Activated CD8-positive, alpha-beta T cell treated with anti-CD3 and anti-CD28 coated beads for 36 hours (primary cell): Measurements from ENCODE around the gene PCGF3. TPM values are rescaled to one million over a fixed set of nuclear protein-coding genes. Genes with fewer than 3 reads are reported as not detected.

Experiments
- ATAC-seq: fragments of 200-7000 bp; cut with Tn5 transposase; one replicate; pipeline ENCODE4 v1.10.0; 2021; ENCODE audit warnings: mild to moderate bottlenecking, moderate library complexity
- CTCF ChIA-PET: fragments of 350-600 bp; sonication (Branson Sonifier 250); formaldehyde crosslinking; loops from one replicate; lab custom pipeline; 2021; ENCODE audit warnings: antibody characterized with exemption; lab: Charles Lee
- POLR2A ChIA-PET: fragments of 350-600 bp; sonication (Branson Sonifier 250); formaldehyde crosslinking; loops from one replicate; lab custom pipeline; 2021; ENCODE audit warnings: antibody characterized with exemption; lab: Charles Lee
- DNase-seq: peaks from one replicate; pipeline ENCODE4 v3.0.0-alpha.2; 2020
- H3K27ac Mint-ChIP-seq: one replicate; pipeline ENCODE4 v1.8.0; 2021; ENCODE audit warnings: mild to moderate bottlenecking, mixed read lengths
- H3K27me3 Mint-ChIP-seq: one replicate; pipeline ENCODE4 v1.8.0; 2021; ENCODE audit warnings: mixed read lengths
- H3K36me3 Mint-ChIP-seq: one replicate; pipeline ENCODE4 v1.8.0; 2021; ENCODE audit warnings: low read depth, mixed read lengths
- H3K4me1 Mint-ChIP-seq: one replicate; pipeline ENCODE4 v1.8.0; 2021; ENCODE audit warnings: low read depth, mixed read lengths
- H3K4me3 Mint-ChIP-seq: one replicate; pipeline ENCODE4 v1.8.0; 2021; ENCODE audit warnings: mild to moderate bottlenecking, moderate library complexity, mixed read lengths
- H3K9me3 Mint-ChIP-seq: one replicate; pipeline ENCODE4 v1.8.0; 2021; ENCODE audit warnings: mixed read lengths
- CTCF ChIP-seq: fragments of 200-600 bp; IDR thresholded peaks from one replicate; pipeline ENCODE4 v1.8.0; 2022; ENCODE audit warnings: antibody characterized with exemption, mild to moderate bottlenecking
- intact Hi-C: fragments of 100-400 bp; cut with micrococcal nuclease; formaldehyde crosslinking; loops from one replicate; pipeline ENCODE4 v1.10.0; 2022
- total RNA-seq, 2 experiments: library from RNA; stranded (reverse); gene quantifications; one replicate each; pipeline ENCODE4 v1.2.3, GENCODE V29; 2021

PCGF3 gene
- total RNA-seq, 2 experiments from 2014 or later, result 23.9 to 25.6 TPM

GRCh38 chr4:700587-701264 lies 4.9 kb upstream of the PCGF3 start:
- H3K4me1 Mint-ChIP-seq, result peaks cover 13% of the 10 kb centered on the region
- DNase-seq, result no peak
- ATAC-seq, result no peak
- TF ChIP-seq CTCF, result no peak
- ChIA-PET POLR2A (no interaction called here), CTCF (interaction anchor here (0.7 to 2.6 kb wide), 2 partner anchors 16 to 98 kb away, joined by 4 to 11 read pairs; no protein-coding TSS in a partner anchor)
- intact Hi-C loops, result no loop called here
- no peaks in the 10 kb centered on the region for H3K9me3 Mint-ChIP-seq
- no peaks in the 10 kb centered on the region for H3K36me3 Mint-ChIP-seq
- H3K4me3 Mint-ChIP-seq, result no peak overlapping the region
- no peaks in the 10 kb centered on the region for H3K27me3 Mint-ChIP-seq
- no peak overlapping the region for H3K27ac Mint-ChIP-seq

- no peak overlapping the region for H3K4me3 Mint-ChIP-seq
- no peak for TF ChIP-seq CTCF
- no peaks in the 10 kb centered on the region for H3K36me3 Mint-ChIP-seq
- no peak overlapping the region for H3K27ac Mint-ChIP-seq
- no peaks in the 10 kb centered on the region for H3K27me3 Mint-ChIP-seq
- ATAC-seq (no peak), DNase-seq (no peak)
- no peaks in the 10 kb centered on the region for H3K9me3 Mint-ChIP-seq
- peaks cover 14% of the 10 kb centered on the region for H3K4me1 Mint-ChIP-seq
- CTCF ChIA-PET, result interaction anchor here (1.3 kb wide), 1 partner anchor 18 kb away, joined by 4 read pairs; no protein-coding TSS in a partner anchor
- intact Hi-C loops, result no loop called here
- POLR2A ChIA-PET, result no interaction called here
Measured at GRCh38 chr4:702618-703048, 3.0 kb upstream of the PCGF3 start.

GRCh38 chr4:703336-704197 lies 2.1 kb upstream of the PCGF3 start:
- H3K27ac Mint-ChIP-seq, result no peak overlapping the region
- H3K4me3 Mint-ChIP-seq, result no peak overlapping the region
- no peaks in the 10 kb centered on the region for H3K9me3 Mint-ChIP-seq
- no peaks in the 10 kb centered on the region for H3K27me3 Mint-ChIP-seq
- peaks cover 16% of the 10 kb centered on the region for H3K4me1 Mint-ChIP-seq
- no peak for DNase-seq
- no peak for ATAC-seq
- peaks cover under 1% of the 10 kb centered on the region for H3K36me3 Mint-ChIP-seq
- no peak for TF ChIP-seq CTCF
- intact Hi-C loops, result no loop called here
- ChIA-PET CTCF (interaction anchor here (1.3 kb wide), 1 partner anchor 19 kb away, joined by 4 read pairs; no protein-coding TSS in a partner anchor), POLR2A (interaction anchor here (0.8 kb wide), 1 partner anchor 16 kb away, joined by 3 read pairs; no protein-coding TSS in a partner anchor)

GRCh38 chr4:704198-704891 lies 1.3 kb upstream of the PCGF3 start:
- H3K4me3 Mint-ChIP-seq, result no peak overlapping the region
- POLR2A ChIA-PET, result interaction anchor here (0.8 kb wide), 1 partner anchor 17 kb away, joined by 3 read pairs; no protein-coding TSS in a partner anchor
- H3K27me3 Mint-ChIP-seq, result no peaks in the 10 kb centered on the region
- intact Hi-C loops, result no loop called here
- peaks cover 17% of the 10 kb centered on the region for H3K4me1 Mint-ChIP-seq
- H3K36me3 Mint-ChIP-seq, result peaks cover 3% of the 10 kb centered on the region
- H3K9me3 Mint-ChIP-seq, result no peaks in the 10 kb centered on the region
- DNase-seq, result no peak
- ATAC-seq, result no peak
- no peak for TF ChIP-seq CTCF
- CTCF ChIA-PET, result interaction anchor here (1.3 kb wide), 1 partner anchor 20 kb away, joined by 4 read pairs; no protein-coding TSS in a partner anchor
- H3K27ac Mint-ChIP-seq, result no peak overlapping the region
